ENCODE measurements around the gene MSI2.

GRCh38 chr17:57373048-57373447 lies 116.7 kb downstream of the MSI2 start:
- TF ChIP-seq CTCF (IDR thresholded peaks at IDR 0.05), result no peak
- no peak for TF ChIP-seq EZH2 (IDR thresholded peaks at IDR 0.05; ENCODE audit: borderline replicate concordance, insufficient read depth, low read depth, low read length, poor library complexity, severe bottlenecking)

All from B cell (primary cell).